ENCODE measurements around the gene NKAP.
"Not testable (repeated sequence)": the region's sequence is repeated elsewhere in the genome, so short reads cannot be mapped to it uniquely, and the experiment has no call there.

The NKAP gene

DNA sequence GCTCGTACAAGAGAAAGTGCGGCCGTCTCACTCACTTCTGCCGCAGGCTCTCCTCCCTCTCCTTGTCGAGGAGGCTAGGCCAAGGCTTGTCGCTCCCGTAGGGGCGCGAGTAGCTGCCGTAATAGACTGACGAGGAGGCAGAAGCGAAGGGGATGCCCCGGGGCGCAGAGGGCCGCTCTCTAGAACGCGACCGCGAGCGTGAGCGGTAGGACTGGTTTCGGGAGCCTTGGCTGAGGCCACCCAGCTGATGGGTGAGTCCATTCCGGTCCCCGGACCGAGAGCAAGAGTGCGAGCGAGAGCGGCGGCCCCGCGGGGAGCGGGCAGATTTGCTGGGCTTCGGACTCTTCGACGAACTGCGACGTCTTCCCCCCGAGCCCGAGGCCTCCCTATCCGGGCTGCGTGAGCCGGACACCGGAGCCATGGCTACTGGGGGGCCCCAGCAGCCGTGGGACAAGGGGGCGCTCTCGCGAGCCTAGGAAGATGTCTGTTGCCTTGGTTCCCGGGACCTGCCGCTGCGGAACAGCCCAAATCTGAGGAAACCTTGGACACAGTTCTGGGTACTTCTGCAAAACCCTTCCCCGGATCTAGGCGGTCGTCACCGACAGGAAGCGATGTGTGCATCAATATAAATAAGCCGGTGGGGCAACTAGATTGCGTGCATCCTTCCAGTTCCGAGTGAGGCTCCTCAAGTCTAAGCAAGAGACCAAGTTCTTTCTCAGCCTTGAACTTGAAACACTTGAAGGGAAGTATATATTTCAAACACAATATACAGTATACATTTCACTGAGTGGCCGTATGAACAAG lies at the start of gene NKAP:
Gene NKAP, minus strand, starts transcription at position 567 of the 804 bp plus-strand sequence. Its CDS starts 146 bp downstream, at position 421.
- DNase-seq: peak; percentile 91

DNA sequence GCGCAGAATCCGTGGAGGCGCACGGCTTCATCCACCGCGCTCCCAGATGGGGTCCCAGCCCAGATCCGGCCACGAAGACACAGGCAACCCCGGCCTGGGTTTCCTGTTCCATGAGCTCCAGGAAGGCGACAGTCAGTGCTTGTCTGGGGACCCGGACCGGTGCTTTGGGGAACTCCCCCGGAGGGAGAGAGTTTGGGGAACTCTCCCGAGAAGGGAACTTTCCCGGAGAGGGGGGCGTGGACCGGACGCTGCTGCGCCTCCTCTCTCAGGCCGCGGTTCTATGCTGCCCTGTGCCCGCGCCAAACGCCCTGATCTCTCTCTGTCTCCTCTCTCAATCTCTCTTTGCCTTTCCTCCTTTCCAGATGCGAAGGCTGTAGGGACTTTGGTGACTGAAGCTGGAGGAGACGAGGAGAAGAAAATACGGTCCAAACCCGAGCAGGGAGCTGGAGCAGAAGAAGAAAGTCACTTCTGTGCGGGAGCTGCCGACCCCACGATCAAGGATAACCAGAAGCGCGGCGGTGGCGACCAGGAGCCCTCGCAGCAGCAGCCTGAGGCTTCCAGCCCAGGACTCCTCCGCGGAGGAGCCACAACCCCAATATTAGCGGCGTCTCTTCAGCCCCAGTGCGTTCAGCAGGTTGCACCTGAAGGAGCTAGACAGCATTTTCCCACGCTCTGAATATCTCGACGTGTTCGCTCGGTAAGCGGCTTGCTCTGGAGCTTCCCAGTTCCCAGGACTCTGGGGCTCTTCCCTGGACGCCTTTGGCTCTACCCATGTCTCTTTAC lies 47.6 kb upstream of the NKAP start:
- DNase-seq: no peak

DNA sequence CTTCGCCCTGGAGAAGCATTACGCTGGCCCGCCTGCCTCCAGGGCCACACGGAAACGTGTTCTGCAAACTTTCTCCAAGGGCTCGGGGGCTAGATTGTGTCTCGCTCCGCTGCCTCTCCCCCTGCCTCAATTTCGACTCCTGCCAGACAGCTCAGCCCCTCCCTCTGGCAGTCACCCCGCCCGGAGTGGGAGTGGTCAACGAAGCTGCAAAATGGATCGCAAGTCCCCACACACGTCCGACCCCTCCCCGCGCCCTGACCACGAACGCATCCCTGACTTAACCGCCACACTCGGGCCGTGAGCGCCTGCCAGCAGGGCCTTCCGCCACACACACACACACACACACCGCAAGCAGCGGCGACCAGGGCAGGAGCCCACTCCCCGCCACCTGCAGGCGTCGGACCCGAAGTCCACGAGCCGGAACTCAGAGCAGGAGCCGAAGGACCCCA lies 47.0 kb upstream of the NKAP start:
- no peak for DNase-seq

DNA sequence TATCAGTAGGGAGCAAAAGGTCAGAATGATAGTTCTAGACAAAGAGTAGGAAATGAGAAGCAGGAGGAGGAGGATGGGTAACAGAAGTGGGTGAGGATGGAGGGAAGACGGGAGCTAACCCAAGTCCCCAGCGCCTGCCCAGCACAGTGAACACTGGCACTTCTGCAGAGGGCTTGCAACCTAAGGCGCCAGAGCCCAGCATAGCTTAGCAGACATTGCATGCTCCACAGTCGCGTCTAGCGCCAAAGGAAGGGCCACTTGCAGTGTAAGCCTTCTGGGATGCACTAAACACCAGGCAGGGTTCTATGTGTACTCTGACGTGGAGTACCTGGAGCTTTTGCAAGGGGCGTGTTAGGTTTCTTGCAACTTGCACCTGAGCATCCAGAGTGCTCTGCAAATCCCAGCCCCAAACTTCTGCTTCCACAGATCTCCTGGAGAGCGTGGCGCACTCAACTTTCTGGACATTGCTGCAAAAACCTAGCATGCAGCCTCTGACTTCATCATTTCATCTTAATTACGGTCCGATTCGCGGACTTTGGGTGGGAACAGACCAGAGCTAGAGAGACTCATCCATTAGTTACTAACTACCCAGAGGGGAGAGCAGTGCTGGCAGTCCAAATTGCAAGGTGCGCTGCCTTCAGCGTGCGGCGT lies 46.5 kb upstream of the NKAP start:
- no peak for DNase-seq

DNA sequence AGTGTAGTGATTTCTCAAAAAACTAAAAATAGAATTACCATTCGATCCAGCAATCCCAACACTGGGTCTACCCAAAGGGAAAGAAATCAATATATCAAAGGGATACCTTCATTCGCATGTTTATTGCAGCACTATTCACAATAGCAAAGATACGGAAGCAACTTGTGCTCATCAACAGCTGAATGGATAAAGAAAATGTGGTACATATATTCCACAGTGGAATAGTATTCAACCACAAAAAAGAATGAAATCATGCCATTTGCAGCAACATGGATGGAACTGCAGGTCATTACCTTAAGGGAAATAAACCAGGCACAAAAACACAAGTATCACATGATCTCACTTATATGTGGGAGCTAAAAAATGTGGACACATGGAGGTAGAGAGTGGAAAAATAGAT lies 42.7 kb upstream of the NKAP start:
- no peak for DNase-seq

DNA sequence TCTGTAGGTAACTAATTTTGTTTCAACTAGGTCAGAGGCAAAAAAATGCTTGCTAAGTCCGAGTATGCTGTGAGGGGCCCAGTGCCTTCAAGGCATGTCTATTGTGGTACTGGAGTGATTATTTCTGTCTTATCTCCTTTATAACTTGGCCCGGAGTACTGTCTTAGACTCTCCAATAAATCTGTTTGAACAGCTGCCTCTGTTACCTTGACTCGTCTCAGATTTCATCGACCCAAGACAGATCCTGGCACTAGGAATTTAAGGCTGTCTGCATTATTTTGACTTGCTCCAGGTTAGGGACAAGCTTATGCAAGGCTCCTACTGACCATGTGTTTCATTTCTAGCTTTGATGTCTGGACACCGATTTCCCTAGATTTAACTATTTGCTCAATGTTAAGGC lies 41.1 kb upstream of the NKAP start:
- no peak for DNase-seq

DNA sequence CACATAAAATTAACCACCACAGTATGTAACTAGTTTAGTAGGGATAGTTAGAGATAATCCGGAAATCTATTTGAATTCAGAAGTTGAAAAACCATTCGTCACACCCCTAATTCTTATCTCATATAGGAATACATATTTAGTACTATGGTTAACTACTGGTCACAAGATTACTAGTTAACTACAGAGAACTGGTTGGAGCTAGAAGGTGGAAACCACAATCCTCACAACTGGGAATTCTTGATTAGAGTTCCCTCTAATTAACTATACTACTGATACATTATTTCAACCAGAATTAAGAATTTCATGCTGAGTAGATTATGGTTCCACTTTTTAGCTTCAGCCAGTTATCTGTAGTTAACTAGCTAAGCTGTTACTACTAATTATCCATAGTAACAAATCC lies 39.9 kb upstream of the NKAP start:
- DNase-seq: no peak

DNA sequence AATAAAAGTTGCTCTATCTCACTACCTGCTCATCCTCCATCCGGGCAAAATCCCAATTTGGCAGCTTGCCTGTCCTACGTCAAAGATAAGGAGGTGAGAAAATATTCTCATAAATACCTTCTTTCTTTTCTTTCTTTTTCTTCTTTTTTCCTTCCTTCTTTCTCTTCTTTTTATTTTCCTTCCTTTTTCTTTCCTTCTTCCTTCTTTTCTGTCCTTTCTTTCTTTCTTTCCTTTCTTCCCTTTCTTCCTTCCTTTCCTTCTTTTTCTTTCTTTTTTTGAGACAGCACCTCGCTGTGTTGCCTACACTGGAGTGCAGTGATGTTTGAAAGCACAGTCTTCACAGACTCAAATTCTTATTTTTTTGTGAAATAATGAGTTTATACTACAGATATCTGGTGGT lies 38.6 kb upstream of the NKAP start:
- no peak for DNase-seq

DNA sequence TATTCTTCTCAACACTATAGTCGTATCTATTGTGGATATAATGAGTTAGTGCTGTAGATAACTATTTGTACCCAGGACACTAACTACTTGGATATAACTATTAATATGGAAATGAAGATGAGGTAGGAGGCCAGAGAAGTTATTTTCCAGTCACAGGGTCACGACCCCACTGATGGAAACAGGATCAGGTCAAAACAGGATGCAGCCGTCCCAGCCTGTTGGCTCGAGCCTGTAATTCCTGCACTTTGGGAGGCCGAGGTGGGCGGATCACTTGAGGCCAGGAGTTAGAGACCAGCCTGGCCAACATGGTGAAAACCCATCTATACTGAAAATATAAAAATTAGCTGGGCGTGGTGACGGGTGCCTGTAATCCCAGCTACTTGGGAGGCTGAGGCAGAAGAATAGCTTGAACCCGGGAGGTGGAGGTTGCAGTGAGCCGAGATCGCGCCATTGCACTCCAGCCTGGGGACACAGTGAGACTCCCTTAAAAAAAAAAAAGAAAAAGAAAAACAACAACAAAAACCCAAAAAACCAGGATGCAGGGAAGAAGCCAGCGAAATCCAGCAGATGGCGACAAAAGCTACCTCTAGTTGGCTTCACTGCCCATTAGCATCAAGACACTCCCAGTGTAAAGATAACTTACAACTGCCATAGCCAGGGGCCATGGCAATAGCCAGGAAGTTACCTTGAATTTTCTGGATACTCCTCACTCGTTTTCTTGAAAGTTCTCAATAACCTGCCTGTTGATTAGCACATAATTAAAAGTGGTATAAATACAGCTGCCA lies 37.9 kb upstream of the NKAP start:
- DNase-seq: peak; percentile 66

DNA sequence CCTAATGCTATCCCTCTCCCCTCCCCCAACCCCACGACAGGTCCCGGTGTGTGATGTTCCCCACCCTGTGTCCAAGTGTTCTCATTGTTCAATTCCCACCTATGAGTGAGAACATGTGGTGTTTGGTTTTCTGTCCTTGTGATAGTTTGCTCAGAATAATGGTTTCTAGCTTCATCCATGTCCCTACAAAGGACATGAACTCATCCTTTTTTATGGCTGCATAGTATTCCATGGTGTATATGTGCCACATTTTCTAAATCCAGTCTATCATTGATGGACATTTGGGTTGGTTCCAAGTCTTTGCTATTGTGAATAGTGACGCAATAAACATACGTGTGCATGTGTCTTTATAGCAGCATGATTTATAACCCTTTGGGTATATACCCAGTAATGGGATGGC lies 33.6 kb upstream of the NKAP start:
- not testable (repeated sequence) for DNase-seq

DNA sequence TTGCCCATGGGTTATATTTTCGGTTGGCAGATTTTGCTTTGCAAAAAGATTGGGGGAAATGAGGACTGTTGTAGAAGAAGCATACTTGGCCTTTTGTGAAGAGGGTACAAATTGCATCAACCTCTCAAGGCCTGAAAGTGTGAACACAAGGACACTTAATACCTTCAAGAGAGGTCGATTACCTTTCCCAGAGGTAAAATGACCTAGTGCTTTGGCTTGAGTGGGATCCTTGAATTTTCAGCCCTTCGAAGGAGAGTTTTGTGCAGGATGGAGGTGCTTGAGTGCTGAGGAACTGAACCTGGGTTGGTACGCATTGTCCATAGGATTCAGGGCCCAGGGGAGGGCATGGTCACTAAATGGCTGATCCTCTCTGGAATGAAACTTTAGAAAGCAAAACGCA lies 27.6 kb upstream of the NKAP start:
- no peak for DNase-seq

DNA sequence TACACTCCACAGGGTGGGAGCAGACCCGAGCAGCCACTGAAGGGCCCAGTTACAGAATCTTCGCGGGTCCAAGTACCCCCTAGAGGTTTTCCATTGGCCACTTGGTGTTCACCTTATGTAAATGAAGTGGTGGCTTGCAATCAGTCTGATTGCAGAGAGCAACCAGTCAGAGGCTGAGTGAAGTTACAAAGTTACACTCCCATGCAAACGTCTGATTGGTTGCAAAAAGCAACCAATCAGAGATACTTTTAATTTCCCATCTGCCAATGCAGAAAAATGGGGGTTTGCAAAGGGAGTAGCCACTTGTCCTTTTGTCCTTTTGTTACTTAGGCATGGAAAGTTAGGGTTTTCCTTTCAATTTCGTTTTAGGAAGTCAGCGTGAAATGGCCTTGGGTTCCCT lies 27.0 kb upstream of the NKAP start:
- DNase-seq: no peak

DNA sequence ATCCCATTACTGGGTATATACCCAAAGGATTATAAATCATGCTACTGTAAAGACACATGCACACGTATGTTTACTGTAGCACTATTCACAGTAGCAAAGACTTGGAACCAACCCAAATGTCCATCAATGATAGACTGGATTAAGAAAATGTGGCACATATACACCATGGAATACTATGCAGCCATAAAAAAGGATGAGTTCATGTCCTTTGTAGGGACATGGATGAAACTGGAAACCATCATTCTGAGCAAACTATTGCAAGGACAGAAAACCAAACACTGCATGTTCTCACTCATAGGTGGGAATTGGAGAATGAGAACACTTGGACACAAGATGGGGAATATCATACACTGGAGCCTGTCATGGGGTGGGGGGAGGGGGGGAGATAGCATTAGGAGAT lies 23.3 kb upstream of the NKAP start:
- DNase-seq: not testable (repeated sequence)

DNA sequence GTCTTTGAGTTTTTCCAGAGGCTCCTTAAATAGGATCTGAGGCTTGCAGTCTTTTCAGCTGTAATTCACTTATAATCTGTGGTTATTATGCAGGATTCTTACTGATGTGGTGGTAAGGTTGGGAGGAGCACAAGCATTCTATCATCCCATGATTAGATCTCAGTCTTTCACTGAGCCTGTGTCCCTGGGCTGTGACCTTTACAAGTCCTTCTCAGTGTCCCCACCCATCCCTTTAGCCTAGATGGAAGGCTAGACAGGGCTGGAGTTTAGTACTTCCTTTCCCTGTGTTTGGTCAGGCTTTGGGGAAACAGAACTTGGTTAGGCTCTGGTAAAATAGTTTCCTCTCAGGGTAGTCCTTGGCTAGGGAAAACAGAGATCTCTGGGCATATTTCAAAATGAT lies 17.1 kb upstream of the NKAP start:
- DNase-seq: no peak

DNA sequence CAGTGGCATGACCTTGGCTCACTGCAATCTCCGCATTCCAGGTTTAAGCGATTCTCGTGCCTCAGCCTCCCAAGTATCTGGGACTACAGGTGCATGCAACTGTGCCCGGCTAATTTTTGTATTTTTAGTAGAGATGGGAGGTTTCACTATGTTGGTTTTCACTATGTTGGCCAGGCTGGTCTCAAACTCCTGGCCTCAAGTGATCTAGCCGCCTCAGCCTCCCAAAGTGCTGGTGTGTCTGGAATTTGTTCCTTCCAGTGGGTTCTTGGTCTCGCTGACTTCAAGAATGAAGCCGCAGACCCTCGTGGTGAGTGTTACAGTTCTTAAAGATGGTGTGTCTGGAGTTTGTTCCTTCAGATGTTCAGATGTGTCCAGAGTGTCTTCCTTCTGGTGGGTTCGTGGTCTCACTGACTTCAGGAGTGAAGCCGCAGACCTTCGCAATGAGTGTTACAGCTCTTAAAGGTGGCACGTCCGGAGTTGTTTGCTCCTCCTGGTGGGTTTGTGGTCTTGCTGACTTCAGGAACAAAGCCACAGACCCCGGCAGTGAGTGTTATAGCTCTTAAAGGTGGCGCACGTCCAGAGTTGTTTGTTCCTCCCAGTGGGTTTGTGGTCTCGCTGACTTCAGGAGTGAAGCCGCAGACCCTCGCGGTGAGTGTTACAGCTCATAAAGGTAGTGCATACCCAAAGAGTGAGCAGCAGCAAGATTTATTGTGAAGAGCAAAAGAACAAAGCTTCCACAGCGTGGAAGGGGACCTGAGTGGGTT lies 12.4 kb upstream of the NKAP start:
- DNase-seq: not testable (repeated sequence)

DNA sequence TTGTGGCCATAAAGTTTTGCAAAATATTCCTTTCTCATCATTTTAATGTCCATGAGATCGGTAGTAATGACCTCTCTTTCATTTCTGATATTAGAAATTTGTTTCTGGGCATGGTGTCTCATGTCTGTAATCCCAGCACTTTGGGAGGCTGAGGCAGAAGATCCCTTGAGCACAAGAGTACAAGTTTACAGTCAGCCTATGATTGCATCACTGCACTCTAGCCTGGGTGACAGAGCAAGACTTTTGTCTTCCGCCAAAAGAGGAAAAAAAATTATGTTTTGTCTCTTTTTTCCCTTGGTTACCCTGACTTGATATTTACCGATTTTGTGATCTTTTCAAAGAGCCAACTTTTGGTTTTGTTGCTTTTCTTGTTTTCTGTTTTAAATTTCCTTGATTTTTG lies 10.8 kb upstream of the NKAP start:
- no peak for DNase-seq

DNA sequence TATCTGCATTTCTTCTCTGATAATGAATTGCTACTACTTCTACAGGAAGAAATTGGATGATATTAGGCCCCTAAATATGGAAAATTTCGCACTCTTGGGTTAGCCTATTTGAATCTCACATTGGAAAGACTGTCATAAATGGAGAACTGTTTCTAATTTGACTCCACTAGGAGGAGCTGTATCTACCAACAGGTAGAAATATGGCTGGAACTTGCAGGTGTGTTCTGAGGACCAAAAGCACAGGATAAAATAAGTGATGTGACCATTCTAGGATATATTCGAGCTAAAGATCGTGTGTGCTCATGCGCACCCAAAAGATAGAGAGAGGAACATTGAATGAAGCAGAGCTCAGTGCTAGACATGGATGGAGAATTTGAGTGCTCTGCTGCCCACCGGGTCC lies 4.8 kb upstream of the NKAP start:
- DNase-seq: no peak

DNA sequence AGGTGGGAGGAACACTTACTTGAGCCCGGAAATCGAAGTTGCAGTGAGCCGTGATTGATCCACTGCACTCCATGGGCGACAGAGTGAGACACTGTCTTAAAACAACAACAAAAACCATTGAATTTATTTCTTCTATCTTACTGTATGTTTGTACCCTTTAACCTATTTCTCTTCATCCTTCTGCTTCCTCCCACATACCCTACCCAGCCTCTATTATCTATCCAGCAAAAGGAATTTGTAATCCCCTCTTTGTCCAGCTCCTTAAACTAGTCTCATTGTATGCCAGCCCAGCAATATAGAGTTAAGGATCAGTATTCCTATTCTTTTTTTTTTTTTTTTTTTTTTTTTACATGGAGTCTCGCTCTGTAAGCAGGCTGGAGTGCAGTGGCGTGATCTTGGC lies 1.9 kb upstream of the NKAP start:
- DNase-seq: no peak

DNA sequence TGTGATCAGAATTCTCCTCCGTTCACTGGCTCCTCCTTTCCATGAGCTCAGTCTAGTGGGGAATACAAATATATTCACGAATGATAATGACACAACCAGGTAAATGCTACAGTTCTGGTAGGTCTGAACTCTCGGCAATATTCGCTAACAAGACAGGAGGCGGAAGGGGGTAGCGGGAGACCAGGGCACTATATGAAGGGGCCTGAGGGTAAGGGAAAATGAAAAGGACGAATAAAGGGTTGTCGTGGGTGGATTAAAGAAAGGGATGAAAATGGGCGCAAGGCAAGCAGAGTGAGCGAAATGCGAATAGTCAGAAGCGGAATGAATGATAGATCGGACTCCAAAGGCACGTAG lies 743 bp downstream of the NKAP start:
- no peak for DNase-seq

DNA sequence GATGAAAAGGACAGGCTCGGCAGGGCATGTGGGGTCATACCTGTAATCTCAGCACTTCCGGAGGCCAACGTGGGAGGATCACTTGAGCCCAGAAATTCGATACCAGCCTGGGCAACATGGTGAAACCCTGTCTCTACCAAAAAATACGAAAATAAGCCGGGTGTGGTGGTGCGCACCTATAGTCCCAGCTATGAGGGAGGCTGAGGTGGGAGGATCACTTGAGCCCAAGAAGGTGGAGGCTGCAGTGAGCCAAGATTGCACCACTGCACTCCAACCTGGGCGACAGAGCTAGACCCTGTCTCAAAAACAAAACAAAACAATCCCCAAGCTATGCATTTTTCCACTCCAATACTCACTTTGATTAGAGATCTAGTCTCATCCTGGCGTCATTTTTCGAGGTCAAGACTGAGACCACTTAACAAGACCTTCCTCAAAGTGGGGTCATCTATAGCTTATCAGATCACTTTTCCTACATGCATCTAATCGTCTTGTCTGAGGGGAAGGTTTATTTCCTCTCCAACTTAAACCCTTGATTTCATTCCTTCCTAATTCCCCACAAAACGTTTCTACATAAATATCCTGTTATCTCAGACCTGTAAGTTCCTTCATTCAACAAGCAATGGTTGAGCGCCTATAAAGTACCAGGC lies 1.3 kb downstream of the NKAP start:
- no peak for DNase-seq

DNA sequence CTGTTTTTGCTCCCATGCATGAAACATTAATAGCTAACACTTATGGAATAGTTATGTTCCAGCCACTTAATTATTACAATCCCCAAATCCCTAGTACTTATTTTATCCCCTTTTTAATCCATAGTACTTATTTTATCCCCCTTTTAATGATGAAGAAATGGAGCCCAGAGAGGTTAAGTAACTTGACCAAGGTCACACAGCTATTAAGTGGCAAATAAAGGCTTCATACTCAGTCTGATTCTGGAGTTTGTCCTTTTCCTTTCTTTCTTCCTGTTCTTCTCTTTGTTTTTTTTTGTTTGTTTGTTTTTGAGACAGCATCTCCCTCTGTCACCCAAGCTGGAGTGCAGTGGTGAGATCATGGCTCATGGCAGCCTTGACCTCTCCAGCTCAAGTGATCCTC lies 2.2 kb downstream of the NKAP start:
- no peak for DNase-seq
